Dedifferentiated amniotic fluid mesenchymal stem cell (primary cell): ENCODE data around the gene CNN3.

Source experiments
- DNase-seq: peaks from one replicate; pipeline ENCODE4 v3.0.0-alpha.2; 2016; ENCODE audit errors: extremely low spot score

CNN3 gene

DNA sequence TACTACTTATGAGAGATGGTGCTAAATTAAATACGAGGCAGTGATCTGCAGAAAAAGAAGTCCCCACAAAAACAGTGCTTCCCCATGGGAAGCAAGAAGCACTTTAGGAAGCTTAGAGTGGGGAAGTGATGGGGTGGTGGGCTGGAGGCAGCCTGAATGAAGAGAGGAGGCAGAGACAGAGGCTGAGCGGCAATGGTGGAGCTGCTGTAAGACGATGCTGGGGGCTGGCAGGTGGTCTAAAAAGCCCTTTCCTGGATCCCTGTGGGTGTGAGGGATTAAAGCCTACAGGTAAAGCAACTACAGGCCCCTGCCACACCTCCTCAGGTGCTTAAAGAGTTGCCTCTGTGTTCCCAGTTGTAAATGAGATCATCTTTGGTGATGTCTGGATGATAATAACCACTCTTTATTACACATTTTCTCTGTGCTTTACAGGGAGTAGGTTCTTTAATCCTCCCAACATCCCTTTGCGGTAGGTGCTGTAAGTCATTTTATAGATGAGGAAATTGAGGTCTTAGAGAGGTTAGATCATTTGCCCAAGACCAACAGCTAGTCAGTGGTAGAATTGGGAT lies 39.2 kb downstream of the CNN3 start:
- no peak for DNase-seq

DNA sequence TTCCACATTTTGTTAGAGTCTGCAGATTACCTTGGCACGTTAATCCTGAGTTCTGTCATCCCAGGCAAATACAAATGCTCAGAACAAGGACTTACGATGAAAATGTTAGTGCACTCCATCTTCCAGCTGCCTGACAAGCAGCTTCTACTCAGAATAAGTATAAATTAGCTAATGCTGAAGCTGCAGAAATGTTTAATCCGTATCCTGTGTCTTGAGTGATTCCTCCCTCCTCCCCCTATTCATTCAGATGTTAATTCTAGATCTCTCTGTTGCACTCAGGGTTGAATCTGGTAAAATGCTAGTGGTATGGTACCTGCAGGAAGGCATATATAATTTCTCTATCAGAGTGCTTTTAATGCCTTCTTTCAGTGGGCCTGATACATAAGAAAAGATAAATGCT lies 39.8 kb downstream of the CNN3 start:
- DNase-seq: no peak

DNA sequence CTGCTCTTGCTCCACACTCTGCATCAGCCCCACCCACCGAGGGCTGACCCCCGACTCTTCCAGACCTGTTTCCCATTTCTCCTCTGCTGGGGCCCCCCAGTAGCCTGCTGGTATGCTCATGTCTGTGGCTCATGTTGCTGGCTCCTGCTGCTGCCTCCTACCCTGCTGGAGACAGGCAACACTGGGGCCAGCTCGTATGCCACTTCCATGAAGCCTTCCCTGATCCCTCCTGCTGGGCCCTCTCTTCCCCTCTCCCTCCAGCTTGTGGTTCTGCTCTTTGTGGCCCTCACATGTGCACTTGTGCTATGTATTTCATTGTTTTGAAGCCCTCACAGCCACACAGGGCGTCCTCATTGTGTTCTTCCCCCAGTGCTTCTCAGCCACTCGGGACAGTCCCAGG lies 40.5 kb downstream of the CNN3 start:
- DNase-seq: no peak

DNA sequence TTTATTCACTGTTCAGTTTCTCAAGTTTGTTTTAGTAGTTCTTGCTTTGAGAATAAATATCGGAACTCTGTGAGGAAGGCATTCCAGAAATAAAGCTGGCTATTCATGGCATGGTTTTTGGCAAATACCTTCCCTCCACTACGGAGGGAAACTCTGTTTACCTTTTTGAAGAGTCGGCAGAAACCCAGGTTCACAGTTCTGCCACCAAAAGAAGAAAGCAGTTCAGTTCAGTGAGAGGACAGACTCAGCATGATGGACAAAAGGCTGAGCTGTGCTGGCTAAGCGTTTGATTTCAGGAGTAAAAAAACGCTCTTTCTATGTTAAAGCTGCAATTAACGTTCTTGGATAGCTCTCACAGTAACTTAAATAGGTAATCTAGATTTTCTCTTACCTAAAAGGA lies 42.4 kb downstream of the CNN3 start:
- no peak for DNase-seq

DNA sequence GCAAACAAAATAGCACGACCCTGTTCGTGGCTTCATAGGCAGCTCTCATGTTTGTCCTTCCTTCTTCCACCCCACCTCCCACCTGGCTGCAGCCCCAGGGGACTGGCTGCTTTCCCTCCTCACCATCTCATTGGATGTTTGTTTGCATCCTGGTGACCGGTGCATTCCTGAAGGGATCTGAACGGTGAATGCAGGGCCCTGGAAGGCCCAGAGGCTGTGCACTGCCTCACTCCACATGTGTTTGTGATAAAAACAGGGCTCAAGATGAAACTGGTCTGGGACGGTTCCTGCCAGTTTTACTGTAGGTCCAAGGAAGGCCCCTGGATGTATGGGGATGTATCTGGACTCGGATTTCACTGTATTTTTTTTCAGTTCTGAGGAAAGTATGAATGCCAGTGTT lies 42.8 kb downstream of the CNN3 start:
- DNase-seq: peak; percentile 85

DNA sequence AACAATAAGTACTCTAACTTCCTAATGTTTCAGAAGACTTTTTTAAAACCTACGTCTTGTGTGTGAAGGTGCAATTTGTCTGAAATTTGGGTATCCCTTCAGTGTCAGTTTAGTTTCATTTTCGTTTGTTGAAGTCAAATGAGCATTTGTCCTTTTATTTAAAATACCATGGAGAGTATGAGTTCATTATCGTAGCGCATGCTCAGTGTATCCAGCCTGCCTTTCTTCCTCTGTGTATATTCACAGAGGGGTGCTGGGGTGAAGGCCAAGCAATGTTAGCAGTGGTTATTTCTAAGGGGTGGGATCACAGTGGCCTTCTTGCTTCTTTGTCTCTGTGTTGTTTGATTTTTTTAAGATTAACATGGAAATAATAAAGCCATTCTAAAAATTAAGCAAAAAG lies 43.2 kb downstream of the CNN3 start:
- peak; percentile 71 for DNase-seq

DNA sequence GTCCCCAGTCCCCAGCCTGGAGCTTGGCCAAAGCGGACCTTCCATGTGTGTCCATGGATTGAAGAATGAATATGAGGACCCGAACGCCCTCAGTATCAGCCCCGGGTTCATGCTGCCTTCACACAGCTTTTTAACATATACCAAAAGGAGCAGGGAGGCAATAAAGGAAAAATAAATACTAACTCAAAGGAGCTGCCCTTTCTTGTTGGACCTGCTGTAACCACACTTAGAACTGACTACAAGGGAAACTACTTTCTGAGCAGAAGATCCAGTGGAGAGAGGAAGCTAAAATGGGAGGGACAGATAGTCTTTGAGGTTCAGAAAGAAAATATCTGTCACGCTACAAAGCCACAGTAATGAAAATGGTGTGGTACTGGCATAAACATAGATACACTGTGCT lies 48.6 kb downstream of the CNN3 start:
- no peak for DNase-seq

DNA sequence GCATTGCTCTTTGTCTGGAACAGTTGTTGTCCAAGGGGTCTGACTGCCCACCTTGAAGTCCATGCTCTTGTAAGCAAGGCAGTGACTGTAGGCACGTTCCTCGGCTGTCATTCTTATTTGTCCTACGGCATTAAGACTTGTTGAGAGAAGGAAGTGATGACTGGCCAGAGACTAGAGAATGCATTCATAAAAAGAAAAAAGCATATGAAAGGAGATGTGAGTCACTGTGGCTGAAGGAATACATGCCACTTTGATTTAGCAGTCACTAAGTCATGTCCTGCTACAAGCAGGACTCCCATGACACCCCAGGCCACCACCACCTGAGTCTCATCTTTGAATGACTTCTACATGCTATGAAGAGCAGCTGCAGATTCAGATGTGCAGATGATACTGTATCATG lies 50.5 kb downstream of the CNN3 start:
- no peak for DNase-seq

DNA sequence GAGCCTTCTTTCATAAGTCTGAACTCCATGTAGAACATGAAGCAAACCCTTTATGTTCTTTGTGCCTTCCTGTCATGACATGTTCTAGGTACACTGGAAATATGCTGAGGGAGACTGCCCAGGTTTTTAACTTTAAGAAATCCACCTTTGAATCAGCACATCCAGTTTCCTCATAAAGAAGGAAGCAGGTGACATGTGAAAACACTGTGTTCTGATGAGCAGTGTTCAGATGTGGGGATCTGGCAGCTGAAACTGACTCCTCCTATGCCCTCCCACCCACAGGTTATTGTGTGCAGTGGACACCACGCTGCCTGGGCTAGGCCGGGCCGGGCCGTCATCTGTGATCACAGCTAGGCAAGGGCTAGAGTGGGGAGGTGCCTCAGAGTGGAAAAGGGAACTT lies 51.1 kb downstream of the CNN3 start:
- no peak for DNase-seq

DNA sequence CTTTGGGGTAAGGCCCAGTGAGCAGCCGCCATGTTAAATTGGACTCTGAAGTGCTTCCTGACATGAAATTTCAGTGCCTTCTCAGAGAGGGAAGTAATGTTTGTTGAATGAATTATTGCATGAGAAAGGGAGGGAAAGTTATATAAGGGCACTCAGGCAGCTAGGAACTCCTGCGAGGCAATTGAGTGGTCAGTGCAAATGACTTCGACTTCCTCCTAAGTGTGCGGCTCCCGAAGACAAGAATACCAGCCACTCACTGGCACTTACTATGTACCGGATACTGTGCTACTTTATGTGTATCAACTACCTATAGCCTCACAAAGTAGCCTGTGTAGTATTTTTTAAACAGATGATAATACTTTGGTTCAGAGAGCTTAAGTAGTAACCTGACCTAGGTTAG lies 52.5 kb downstream of the CNN3 start:
- DNase-seq: no peak

DNA sequence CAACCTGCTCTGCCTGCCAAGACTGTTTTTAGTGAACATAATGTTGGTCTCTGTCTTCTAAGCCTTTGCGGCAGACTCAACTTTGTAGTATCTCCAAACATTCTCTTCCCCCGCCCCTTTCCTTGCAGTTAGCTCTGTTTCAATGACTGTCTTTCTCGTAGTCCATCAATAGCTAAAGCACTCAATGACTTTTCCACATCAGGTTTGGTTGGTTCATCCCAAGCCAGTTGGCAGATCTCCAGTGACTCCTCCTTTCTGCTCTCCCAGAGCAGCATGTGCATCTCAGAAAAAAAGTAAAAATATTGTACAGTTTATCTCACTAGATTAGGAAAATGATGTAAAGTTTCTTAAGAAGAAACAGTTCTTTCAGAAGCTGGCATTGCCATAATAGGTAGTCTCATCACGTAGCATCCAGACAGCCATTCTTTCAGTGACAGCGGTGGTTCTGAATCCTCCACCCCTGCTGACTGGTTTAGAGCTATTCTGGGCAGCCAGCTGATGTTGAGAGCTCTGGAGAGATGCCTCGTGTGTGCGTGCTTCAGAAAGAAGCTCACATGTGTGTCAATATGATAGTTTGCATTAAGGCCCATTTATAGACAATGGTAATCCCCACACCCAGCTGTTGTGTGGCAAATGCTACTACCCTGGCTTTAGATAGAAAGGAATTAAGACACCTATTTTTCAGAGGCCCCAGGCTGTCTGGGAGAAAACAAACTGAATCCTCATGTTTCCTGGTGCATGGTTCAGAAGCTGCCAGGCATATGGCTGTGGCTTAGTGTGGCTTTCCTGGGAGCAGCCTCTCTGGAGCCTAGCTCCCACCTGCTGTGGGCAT lies 53.2 kb downstream of the CNN3 start:
- DNase-seq: no peak

DNA sequence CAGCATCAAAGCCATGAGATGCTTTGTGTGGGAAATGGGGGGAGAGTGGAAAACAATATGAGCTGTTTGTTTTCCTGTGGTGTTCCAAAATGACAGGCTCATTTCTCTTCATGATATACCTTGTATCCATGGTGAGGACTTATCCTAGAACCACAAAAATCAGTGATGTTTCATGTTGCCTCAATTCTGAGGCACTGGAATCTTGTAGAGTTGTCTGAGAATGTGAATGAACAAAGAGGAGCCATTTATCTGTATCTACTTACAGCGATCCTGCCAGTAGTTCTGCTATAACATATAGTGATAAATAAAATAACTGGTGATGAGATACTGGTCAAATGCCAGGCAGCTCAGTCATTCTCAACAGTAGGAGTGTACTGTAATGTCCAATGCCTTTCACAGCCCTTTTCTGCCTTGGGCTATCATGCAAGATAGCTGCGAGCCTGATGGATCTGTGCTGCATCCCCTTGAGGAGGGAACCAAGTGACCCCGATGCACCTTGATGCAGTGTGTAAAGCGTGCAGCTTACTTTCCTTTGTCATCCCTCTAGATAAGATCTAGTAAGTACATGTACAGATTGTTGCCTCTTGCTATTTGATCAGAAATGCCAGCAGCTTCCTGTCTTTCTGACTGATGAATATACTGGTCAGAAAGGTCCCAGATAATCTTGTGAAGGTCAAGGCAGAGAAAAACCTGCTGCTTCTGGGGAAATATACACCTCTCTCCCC lies 54.0 kb downstream of the CNN3 start:
- no peak for DNase-seq

DNA sequence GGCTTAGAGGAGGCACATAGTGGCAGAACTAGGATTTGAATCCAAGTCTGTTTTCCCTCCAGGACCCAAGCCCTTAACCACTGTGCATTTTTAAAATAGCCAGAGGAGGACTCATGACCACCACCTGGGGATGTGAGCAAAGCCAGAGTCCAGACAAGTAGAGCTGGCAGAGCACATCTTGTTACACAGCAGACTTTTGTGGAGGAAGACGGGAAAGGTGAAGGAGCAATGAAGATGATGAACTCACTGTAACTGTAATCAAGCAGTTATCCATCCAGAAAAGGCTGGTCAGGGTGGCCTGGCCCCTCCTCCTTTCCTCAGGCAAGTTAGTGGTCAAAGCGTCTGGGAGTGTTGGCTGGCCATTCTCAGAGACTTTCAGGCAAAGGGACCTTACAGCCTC lies 55.9 kb downstream of the CNN3 start:
- DNase-seq: no peak

DNA sequence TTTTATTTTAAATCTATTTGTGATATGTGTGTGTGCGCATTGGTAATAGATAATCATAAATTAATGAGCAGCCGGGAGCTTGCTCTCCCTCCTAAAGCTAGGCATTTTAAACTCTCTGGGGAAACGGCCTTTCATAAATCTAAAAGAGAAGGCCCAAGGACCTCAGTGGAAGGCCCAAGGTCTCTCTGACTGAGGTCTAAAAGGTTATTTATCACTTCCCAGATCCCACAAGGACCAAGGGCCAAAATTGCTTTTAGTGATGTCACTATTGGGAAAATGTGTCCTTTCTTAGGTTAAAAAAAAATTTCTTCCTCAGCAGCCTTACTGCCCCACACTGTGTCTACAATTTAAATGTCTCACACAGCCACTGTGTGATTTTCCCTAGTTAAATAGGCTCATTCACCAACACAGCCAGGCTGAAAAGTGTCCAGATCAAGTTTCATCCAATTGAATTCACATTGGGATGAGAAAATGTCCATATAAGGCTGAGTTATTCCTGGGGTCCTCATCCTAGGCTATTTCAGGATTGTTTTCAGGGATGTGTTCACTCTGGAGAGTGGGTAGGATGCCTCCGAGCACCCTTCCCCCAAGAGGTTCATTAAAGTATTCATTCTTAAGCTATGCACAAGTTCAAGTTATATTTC lies 60.6 kb downstream of the CNN3 start:
- DNase-seq: peak; percentile 36

DNA sequence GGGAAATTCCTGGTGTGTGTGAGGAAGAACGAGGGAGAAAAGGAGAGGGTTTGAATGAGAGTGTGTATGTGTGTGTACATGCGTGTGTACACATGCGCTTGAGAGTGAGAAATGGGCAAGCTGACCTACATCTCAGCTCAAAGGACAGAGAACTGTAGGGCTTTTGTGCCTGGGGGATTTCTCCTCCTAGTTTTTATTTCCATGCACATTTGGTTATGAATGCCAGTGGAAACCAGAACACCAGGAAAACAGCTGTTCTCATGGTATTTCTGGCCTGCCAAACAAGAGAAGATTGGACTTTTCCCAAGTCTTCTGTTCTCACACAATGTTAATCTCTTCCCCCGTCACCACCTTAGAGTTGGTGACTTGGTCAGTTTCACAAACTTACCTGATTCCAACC lies 61.5 kb downstream of the CNN3 start:
- peak; percentile 61 for DNase-seq

DNA sequence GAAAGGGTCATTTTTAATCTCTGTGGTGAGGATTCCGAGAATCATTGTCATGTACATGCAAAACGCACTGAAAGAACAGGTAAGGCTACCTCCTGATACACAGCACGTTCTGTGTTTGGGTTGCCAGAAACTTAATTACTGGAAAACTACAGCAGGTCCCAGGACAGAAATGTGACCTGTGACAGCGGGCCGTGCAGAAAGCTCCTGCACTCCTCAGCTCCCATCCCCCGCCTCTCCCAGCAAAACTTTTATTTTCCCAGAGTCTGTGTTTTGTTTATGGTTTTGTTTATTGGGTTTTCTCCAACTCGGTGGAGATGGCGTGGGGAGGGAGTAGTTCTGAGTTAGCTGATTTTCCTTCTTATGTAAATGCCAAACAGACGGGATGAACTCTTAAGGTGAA lies 62.1 kb downstream of the CNN3 start:
- DNase-seq: no peak

DNA sequence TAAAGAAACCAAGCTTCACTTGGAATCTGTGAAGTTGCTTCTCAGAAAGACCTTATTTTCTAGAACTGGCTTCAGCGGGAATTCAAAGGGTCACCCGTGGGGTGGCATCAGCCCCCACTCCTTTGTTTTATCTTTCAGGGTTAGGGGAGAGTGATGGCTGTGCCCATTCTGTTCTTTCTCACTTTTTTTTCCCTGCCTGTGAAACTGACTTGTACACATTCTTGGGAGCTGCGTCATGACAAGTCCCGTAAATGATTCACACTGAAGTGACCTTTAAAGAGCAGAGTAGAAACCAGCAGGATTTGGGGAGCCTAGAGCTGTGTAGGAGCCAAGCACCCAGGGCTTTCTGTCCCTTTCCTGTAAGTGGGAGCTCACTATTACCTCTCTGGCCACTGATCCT lies 63.0 kb downstream of the CNN3 start:
- peak; percentile 82 for DNase-seq

DNA sequence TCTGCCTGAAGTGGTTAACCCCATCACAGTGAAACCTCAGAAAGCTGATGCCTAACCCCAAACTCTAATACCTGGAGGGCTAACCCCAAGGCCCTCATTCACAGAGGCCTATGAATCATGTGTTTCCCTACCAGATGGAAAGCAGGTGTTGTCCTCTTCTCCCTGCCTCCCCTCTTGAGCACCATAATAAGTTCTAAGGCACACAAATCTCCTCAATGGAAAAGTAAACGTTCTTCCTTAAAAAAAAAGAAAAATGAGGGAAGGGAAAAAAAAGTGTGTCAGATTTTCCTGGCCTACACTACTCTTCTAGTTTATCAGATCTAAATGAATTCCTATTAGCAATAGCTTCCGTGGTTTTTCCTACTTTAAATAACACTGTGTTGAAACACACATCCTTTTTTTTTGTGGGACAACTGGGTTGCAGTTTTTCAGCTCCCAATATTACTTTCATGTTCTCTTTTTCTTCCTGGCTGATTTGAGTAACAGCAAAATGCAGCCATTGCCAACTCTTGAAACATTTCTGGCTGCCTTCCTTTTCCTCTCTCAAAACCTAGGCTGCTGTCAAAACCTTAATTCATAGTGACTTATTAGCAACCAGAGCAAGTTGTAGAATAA lies 63.5 kb downstream of the CNN3 start:
- peak; percentile 36 for DNase-seq

DNA sequence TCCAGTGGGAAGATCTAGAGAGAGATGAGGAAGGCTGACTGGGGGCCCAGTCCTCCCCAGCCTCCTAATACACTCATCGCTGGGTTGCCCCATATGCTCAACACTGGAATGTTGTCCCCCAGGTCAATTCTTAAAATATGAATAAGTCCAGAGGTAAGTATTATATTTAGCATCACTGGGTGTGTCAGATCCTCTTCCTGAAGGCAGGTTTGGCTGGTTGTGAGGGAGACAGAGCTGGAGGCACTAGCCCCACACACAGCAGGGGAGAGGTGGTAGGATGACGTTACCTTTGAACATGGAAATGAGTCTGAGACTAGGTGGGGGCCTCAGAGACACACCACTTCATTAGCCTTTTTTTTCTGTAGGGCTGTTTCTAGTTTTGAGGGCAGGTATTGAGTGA lies 64.2 kb downstream of the CNN3 start:
- DNase-seq: no peak

DNA sequence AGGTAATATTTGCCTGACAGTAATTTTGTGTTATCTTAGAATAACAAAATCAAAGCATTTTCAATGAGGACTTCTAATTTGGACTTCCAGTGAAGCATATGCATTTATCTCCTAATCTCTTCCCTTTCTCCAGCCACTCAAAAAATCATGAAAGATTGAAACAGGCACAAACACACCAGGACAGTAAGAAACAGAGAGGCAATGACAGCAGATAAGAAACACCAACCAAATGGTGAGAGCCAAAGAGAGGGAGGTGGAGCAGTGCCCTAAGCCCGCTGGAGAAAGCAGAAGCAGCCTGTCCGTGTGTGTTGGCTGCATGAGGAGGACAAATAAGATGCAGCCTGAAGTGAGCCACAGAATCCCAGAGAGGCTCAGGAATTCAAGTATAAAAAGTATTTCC lies 67.7 kb downstream of the CNN3 start:
- DNase-seq: no peak

DNA sequence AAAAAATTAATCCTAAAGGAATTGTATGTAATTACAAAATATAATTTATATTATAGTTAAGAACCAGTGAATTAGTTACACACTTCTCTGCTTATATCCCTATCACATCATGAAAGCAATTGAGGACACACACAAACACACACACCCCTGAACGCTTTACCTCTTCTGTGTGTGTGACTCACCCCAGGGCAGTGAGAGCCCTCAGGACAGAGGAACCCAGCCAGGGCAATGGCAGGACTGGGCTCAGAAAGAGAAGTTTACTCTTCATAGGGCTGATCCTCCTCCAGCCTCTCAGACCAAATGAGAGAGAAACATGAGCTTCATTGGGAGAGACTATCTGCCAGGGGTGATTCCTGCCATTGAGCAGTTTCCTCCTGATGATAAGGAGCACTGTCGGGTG lies 68.6 kb downstream of the CNN3 start:
- DNase-seq: no peak

DNA sequence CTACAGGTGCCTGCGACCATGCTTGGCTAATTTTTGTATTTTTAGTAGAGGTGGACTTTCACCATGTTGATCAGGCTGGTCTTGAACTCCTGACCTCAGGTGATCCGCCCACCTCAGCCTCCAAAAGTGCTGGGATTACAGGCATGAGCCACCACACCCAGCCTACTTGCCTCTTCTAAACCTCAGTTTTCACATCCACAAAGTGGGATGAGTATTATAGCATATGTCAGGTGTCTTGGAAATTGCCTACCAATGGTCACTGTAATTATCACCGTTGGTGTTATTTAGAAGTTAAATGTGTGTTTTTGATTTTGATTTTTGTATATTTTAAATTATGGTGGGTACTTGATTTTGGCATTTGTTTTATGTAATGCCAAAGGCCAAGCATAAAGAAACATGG lies 70.0 kb downstream of the CNN3 start:
- DNase-seq: no peak
